AG10803 (cell line): ENCODE results near the gene PSMB4.
"Not testable (repeated sequence)": the region's sequence is repeated elsewhere in the genome, so short reads cannot be mapped to it uniquely, and the experiment has no call there.

Experiments
- DNase-seq: peaks from one replicate; pipeline ENCODE4 v3.0.0; 2010; ENCODE audit warnings: low read depth
- H3K4me3 ChIP-seq: 2 replicates; pipeline ENCODE4 v1.5.1; 2011; ENCODE audit warnings: mild to moderate bottlenecking, low read length, control low read depth
- TF ChIP-seq, protein P1 (sequence below): conservative IDR thresholded peaks from 2 replicates; pipeline ENCODE4 v1.5.1; 2011; ENCODE audit warnings: mild to moderate bottlenecking, low read length, control low read depth, inconsistent platforms

PSMB4 gene

GRCh38 chr1:151425103-151425502 lies 25.7 kb downstream of the PSMB4 start:
- TF ChIP-seq, protein P1, sequence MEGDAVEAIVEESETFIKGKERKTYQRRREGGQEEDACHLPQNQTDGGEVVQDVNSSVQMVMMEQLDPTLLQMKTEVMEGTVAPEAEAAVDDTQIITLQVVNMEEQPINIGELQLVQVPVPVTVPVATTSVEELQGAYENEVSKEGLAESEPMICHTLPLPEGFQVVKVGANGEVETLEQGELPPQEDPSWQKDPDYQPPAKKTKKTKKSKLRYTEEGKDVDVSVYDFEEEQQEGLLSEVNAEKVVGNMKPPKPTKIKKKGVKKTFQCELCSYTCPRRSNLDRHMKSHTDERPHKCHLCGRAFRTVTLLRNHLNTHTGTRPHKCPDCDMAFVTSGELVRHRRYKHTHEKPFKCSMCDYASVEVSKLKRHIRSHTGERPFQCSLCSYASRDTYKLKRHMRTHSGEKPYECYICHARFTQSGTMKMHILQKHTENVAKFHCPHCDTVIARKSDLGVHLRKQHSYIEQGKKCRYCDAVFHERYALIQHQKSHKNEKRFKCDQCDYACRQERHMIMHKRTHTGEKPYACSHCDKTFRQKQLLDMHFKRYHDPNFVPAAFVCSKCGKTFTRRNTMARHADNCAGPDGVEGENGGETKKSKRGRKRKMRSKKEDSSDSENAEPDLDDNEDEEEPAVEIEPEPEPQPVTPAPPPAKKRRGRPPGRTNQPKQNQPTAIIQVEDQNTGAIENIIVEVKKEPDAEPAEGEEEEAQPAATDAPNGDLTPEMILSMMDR, result no peak
- DNase-seq, result no peak
- H3K4me3 ChIP-seq, result no peak overlapping the region

DNA sequence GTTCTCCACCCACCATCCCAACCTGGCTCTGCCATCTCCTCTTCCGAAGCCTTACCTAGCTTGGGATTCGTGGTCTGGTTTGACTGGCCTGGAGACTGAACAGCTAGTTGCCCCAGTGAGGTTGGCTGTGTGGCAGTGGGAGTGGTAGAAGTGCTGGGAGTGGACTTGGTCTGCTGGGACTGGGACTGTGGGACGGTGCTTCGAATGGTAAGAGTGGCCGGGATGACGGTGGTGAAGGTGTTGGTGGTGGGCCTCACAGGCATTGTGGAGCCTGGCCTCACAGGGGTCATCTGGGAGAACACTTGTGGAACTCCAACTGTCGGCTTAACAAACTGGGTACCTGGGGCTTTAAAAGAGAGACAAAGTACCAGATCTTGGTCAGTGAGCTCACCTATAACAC lies 28.7 kb downstream of the PSMB4 start:
- DNase-seq, result no peak
- H3K4me3 ChIP-seq, result no peak overlapping the region
- TF ChIP-seq, protein P1, result no peak

DNA sequence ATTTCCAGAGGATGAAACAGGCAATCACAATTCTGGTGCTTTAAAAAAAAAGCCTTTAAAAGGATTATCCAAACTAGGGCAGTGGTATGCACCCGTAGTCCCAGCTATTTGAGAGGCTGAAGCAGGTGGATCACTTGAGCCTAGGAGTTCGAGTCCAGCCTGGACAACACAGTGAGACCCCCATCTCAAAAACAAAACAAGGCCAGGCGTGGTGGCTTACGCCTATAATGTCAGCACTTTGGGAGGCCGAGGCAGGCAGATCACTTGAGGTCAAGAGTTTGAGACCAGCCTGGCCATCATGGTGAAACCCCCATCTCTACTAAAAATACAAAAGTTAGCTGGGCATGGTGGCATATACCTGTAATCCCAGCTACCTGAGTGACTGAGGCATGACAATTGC lies 34.5 kb downstream of the PSMB4 start:
- not testable (repeated sequence) for DNase-seq

DNA sequence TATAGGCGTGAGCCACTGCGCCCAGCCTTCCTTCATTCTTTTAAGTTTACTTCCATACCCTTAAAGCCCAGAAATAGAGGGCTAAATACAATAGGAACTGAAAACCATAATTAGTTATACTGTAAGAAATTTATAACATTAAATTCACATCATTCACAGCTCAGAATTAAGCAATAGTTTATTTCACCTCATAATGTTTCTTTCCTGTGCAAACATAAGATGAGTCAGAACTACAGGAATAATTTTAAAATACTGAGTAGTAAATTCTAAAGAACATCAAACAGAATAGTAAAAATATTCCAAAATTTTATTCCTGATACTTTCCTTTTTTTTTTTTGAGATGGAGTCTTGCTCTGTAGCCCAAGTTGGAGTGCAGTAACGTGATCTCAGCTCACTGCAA lies 35.8 kb downstream of the PSMB4 start:
- peak; percentile 13 for DNase-seq
- TF ChIP-seq, protein P1, result no peak
- no peak overlapping the region for H3K4me3 ChIP-seq

More for the DNA sequence above, 34.5 kb downstream of the PSMB4 start:
- not testable (repeated sequence) for H3K4me3 ChIP-seq

GRCh38 chr1:151436985-151437384 lies 37.6 kb downstream of the PSMB4 start:
- no peak for DNase-seq
- no peak overlapping the region for H3K4me3 ChIP-seq
- TF ChIP-seq, protein P1, result no peak

DNA sequence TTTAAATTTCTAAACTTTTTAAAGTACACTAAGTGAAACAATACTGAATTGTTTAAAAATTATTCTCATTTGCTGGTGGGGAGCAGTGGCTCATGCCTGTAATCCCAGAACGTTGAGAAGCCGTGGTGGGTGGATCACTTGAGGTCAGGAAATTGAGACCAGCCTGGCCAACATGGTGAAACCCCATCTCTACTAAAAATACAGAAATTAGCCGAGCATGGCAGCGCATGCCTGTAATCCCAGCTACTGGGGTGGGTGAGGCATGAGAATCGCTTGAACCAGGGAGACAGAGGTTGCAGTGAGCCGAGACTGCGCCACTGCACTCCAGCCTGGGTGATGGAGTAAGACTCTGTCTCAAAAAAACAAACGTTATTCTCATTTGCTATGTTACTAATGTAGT lies 38.0 kb downstream of the PSMB4 start:
- DNase-seq, H3K4me3 ChIP-seq: not testable (repeated sequence)

GRCh38 chr1:151443846-151444782 lies 44.7 kb downstream of the PSMB4 start:
- TF ChIP-seq, protein P1, result peak; percentile 91
- peak; percentile 80 for DNase-seq
- no peak overlapping the region for H3K4me3 ChIP-seq

DNA sequence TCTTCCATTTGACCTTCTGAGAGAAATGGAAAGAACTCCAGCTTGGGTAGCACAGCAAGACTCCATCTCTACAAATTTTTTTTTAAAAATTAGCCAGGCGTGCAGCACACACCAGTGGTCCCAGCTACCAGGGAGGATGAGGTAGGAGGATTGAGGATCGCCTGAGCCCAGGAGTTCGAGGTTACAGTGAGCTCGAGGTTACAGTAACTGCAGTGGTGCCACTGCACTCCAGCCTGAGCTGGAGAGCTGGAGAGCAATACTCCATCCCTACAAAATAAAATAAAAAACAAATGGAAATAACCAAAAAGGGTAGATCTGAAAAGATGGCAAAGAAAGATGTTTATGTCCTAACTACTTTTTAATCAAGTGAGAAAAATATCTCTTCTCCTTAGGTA lies 45.4 kb downstream of the PSMB4 start:
- no peak overlapping the region for H3K4me3 ChIP-seq
- TF ChIP-seq, protein P1, result no peak
- no peak for DNase-seq
